ENCODE measurements around the gene CACNA1C.

The CACNA1C gene

DNA sequence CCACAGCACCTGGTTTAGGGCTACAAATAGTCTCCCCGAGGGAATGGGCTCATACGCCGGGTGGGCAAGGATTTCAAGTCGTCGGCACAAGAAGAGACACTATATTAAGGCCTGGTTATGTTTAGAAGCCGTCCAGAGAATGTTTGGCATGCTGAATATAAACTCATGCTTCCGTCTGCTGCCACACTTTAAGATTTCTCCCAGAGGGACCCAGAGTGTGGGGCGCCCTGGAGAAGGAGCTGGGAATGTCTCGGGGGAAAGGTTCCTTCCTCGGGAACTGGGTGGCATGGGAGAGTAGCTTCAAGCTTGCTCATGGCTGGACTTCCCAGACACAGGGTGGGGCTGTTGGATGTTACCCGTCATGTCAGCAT, 295.7 kb downstream of the CACNA1C start:
- peak overlapping the region; percentile 17 to 97 (median 74); a peak in 21 of 22 replicates for H3K4me2 ChIP-seq
- peak overlapping the region in 4 of 11 experiments; percentile 4 to 24 (median 18); a peak in 4 of 22 replicates for H3K27ac ChIP-seq
- H3K9me3 ChIP-seq (replicated peaks in 1 of 11) = no peaks in the 10 kb centered on the region
- peaks cover 24 to 88% (median 70%) of the 10 kb centered on the region in 10 experiments for H3K4me1 ChIP-seq
- peak overlapping the region in 2 of 11 experiments; percentile 11 to 23; a peak in 1 of 22 replicates for H3K9ac ChIP-seq
- H3K4me3 ChIP-seq = no peak overlapping the region
- H4K20me1 ChIP-seq = no peaks in the 10 kb centered on the region
- no peaks in the 10 kb centered on the region for H3K27me3 ChIP-seq
- no peak for TF ChIP-seq Cebpa-rat (IDR thresholded peaks at IDR 0.05)
- H3K36me3 ChIP-seq = no peaks in the 10 kb centered on the region

DNA sequence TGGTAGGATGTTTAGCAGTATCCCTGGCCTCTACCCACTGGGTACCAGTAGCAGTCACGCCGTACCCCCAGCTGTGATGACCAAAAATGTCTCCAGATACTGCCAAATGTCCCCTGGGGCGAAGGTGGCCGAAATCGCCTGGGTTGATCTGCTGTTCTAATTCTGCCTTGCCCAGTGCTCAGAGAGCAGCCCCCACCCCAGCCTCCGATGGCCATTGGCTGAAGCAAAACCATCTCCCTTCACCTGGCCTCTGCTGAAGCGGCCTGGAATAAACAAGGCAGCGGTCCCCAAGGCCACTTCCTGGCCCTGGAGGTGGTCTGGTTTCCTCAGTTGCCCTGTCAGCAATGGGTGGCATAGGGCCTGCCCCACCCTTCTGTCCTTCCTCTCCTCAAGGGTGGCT, 298.4 kb downstream of the CACNA1C start:
- TF ChIP-seq Cebpa-rat (IDR thresholded peaks at IDR 0.05) = no peak
- Histone ChIP-seq H3K4me1 (peaks cover 37 to 97% (median 89%) of the 10 kb centered on the region in 10 experiments), H3K9ac (peak overlapping the region in 3 of 11 experiments; percentile 3 to 22 (median 21); a peak in 3 of 22 replicates), H3K4me2 (peak overlapping the region; percentile 25 to 97 (median 86); a peak in 21 of 22 replicates), H3K27me3 (peaks cover 0 to 11% (median 0%) of the 10 kb centered on the region in 11 experiments; a peak in 4 of 22 replicates), H3K9me3 (replicated peaks in 1 of 11) (no peaks in the 10 kb centered on the region), H4K20me1 (no peaks in the 10 kb centered on the region), H3K27ac (peak overlapping the region in 4 of 11 experiments; percentile 53 to 63 (median 60); a peak in 9 of 22 replicates), H3K36me3 (no peaks in the 10 kb centered on the region), H3K4me3 (peak overlapping the region in 2 of 10 experiments; percentile 25 to 30; a peak in 3 of 20 replicates)

DNA sequence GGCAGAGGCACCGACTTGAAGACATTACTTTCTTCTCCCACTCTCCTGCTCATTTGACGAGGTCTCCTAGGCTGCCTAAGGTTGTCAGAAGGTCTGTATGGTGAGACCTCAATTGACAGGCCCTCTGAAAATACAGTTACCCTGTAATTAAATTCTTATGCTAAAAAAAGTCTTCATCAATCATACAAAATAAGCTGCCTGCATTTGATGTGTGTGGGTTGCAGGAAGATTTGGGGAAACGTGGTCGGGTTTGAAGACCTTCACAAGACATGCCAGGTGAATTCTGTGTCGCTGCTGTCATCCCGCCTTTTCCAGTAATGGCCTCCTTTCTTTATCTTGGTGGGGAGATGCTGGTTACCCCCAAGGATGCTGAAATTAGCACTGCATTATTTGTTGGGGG, 299.4 kb downstream of the CACNA1C start:
- TF ChIP-seq Cebpa-rat (IDR thresholded peaks at IDR 0.05) = no peak
- Histone ChIP-seq H3K4me2 (peak overlapping the region; percentile 25 to 97 (median 86); a peak in 18 of 22 replicates), H3K27ac (peak overlapping the region in 4 of 11 experiments; percentile 37 to 63 (median 60); a peak in 4 of 22 replicates), H3K27me3 (peaks cover 0 to 11% (median 0%) of the 10 kb centered on the region in 11 experiments; a peak in 4 of 22 replicates), H3K36me3 (no peaks in the 10 kb centered on the region), H4K20me1 (no peaks in the 10 kb centered on the region), H3K9me3 (replicated peaks in 1 of 11) (no peaks in the 10 kb centered on the region), H3K4me1 (peaks cover 37 to 100% (median 95%) of the 10 kb centered on the region in 10 experiments), H3K9ac (no peak overlapping the region), H3K4me3 (no peak overlapping the region)

DNA sequence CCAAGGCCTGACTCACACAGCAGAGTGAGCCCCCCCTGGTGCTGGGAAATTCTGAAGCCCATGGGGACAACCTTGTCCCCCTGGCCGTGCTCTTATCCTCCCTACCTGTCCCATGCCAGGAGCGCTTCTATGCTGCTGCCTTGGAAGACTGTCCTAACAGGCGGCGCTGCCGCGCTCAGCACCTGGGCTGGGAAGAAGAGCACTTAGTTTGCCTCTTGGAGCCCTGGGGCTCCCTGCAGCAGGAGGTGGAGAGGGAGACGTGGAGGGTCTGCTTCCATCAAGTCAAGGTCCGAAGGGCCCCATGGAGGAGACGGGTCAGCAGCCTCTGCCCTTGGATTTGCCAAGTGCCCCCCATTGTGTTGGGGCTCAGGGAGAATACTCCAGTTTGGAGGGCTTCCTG, 300.5 kb downstream of the CACNA1C start:
- TF ChIP-seq Cebpa-rat (IDR thresholded peaks at IDR 0.05) = no peak
- no peaks in the 10 kb centered on the region for H3K9me3 ChIP-seq (replicated peaks in 1 of 11)
- H3K27me3 ChIP-seq = peaks cover 0 to 11% (median 0%) of the 10 kb centered on the region in 11 experiments; a peak in 4 of 22 replicates

DNA sequence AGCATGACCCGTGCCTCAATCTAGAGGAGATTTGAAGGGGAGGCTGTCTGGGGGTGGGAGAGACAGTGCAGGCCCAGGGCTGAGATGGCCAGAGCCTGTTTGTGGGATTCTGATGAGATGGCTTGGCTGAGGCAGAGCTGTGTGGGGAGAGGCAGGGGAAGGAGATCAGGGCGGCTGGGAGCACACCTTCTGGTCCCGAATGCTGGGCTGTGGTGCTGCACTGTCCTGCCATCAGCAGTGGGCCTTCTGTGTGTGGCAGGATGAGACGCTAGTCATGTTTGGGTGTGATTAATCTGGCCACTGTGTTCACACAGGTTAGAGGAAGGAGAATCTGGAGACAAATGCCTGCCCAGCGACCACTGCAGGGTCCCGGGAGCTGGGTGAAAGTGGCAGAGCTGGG, 300.9 kb downstream of the CACNA1C start:
- H3K4me2 ChIP-seq = peak overlapping the region; percentile 8 to 97 (median 86); a peak in 21 of 22 replicates
- H3K4me3 ChIP-seq = 0 out of 20 replicates have a peak overlapping the region, but pooled peaks of 1 of the 10 experiments have one; percentile 18
- peaks cover 44 to 100% (median 95%) of the 10 kb centered on the region in 10 experiments for H3K4me1 ChIP-seq
- H3K27me3 ChIP-seq = peaks cover 0 to 11% (median 0%) of the 10 kb centered on the region in 11 experiments; a peak in 4 of 22 replicates
- no peaks in the 10 kb centered on the region for H3K36me3 ChIP-seq
- peak overlapping the region in 3 of 11 experiments; percentile 20 to 53 (median 38); a peak in 5 of 22 replicates for H3K9ac ChIP-seq
- no peaks in the 10 kb centered on the region for H4K20me1 ChIP-seq
- no peak for TF ChIP-seq Cebpa-rat (IDR thresholded peaks at IDR 0.05)
- H3K27ac ChIP-seq = 0 out of 22 replicates have a peak overlapping the region, but pooled peaks of 2 of the 11 experiments have one; percentile 13 to 24
- no peaks in the 10 kb centered on the region for H3K9me3 ChIP-seq (replicated peaks in 1 of 11)

More for the DNA sequence above, 300.5 kb downstream of the CACNA1C start:
- peaks cover 44 to 100% (median 95%) of the 10 kb centered on the region in 10 experiments for H3K4me1 ChIP-seq
- H3K27ac ChIP-seq = 0 out of 22 replicates have a peak overlapping the region, but pooled peaks of 2 of the 11 experiments have one; percentile 13 to 24
- H3K4me2 ChIP-seq = peak overlapping the region; percentile 8 to 97 (median 86); a peak in 21 of 22 replicates
- no peaks in the 10 kb centered on the region for H4K20me1 ChIP-seq
- peak overlapping the region in 2 of 11 experiments; percentile 20 to 53; a peak in 2 of 22 replicates for H3K9ac ChIP-seq
- 0 out of 20 replicates have a peak overlapping the region, but pooled peaks of 1 of the 10 experiments have one; percentile 18 for H3K4me3 ChIP-seq
- no peaks in the 10 kb centered on the region for H3K36me3 ChIP-seq

DNA sequence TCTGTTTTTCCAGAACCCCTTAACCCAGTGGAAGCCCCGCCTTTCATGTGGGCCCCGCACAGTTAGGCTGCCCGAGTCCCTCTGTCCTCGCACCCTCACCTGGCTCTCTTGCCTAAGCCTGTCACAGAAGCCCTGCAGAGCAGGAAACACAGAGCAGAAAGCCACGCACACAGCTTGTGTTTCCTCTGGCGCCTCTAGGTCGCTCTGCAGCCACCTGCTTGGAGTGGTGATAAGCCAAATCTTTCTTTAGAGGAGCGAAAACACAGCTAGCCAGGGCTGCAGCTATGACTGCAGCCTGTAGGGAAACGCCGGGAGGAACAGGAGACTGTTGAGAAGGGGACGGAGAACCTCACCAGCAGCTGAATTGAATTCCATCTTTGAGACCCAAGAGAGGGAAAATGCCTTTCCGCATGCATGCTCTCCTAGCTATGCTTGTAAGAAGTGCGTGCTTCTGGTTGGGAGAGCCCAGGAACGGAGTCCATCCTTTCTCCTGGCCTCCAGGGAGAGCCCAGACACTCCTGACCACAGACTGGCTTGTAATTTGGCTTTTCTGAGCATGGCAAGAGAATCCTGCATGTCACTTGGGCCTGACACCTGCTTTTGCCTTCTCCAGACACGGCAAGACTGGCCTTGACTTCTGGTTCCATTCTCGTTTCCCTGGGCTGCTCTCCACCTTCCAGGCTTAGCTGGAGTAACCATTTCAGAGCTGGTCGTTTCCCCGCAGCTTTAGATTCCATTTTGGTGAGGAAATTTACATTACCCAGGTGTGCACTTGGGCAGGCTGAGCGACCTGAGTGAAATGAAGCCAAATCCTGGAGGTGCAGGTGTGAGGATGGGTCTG, 301.6 kb downstream of the CACNA1C start:
- Histone ChIP-seq H4K20me1 (no peaks in the 10 kb centered on the region), H3K27ac (0 out of 22 replicates have a peak overlapping the region, but pooled peaks of 2 of the 11 experiments have one; percentile 13 to 24), H3K4me2 (peak overlapping the region; percentile 8 to 97 (median 86); a peak in 21 of 22 replicates), H3K4me3 (no peak overlapping the region), H3K9ac (peak overlapping the region in 3 of 11 experiments; percentile 20 to 53 (median 38); a peak in 4 of 22 replicates), H3K36me3 (no peaks in the 10 kb centered on the region), H3K27me3 (peaks cover 0 to 11% (median 0%) of the 10 kb centered on the region in 11 experiments; a peak in 4 of 22 replicates), H3K9me3 (replicated peaks in 1 of 11) (no peaks in the 10 kb centered on the region), H3K4me1 (peaks cover 50 to 100% (median 95%) of the 10 kb centered on the region in 10 experiments)
- TF ChIP-seq Cebpa-rat (IDR thresholded peaks at IDR 0.05) = no peak

DNA sequence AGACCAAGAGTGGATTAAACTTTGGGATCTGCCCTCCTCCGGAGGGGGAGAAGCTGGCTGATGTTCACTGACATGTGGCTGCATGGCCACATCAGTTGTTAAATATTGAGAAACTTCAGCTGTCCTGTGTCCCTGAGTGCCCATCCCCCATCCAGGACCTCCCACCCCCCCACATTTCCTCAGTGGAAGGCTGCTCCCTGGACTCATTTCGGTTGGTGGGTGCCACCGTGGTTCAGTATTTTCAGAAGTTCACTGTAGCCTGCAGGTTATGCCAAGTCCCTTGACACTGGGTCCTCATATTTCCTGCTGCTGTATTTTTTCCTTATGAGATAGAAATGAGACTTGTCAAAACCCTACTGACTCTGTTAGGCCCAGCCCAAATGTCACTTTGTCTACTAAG, 302.4 kb downstream of the CACNA1C start:
- no peaks in the 10 kb centered on the region for H3K9me3 ChIP-seq (replicated peaks in 1 of 11)
- H3K4me2 ChIP-seq = peak overlapping the region in 9 of 11 experiments; percentile 66 to 97 (median 91); a peak in 18 of 22 replicates
- H4K20me1 ChIP-seq = no peaks in the 10 kb centered on the region
- TF ChIP-seq Cebpa-rat (IDR thresholded peaks at IDR 0.05) = no peak
- no peak overlapping the region for H3K9ac ChIP-seq
- no peaks in the 10 kb centered on the region for H3K36me3 ChIP-seq
- no peak overlapping the region for H3K27ac ChIP-seq
- H3K27me3 ChIP-seq = peaks cover 0 to 11% (median 0%) of the 10 kb centered on the region in 11 experiments; a peak in 4 of 22 replicates
- H3K4me1 ChIP-seq = peaks cover 54 to 96% (median 91%) of the 10 kb centered on the region in 10 experiments
- H3K4me3 ChIP-seq = no peak overlapping the region

DNA sequence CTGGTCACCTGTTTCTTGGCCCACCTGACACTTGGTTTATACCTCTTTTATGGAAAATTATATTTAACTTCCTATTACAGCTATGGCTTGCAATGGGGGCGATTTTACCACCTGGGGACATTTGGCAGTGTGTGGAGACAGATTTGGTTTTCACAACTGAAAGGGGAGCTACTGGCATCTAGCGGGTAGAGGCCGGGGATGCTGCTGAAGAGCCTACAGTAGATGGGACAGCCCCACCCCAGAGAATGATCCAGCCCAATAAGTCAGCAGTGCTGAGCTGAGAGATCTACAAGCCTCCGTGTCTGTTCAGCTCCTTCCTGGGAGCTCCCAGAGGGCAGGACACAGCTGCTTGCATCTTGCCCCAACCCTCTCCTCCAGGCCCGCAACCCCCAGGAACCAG, 302.8 kb downstream of the CACNA1C start:
- TF ChIP-seq Cebpa-rat (IDR thresholded peaks at IDR 0.05) = no peak

More for the DNA sequence above, 302.8 kb downstream of the CACNA1C start:
- Histone ChIP-seq H3K27ac (no peak overlapping the region), H4K20me1 (no peaks in the 10 kb centered on the region), H3K9me3 (replicated peaks in 1 of 11) (no peaks in the 10 kb centered on the region), H3K4me3 (no peak overlapping the region), H3K36me3 (no peaks in the 10 kb centered on the region), H3K4me2 (peak overlapping the region in 9 of 11 experiments; percentile 66 to 97 (median 91); a peak in 16 of 22 replicates), H3K27me3 (peaks cover 0 to 11% (median 0%) of the 10 kb centered on the region in 11 experiments; a peak in 4 of 22 replicates), H3K9ac (no peak overlapping the region), H3K4me1 (peaks cover 54 to 96% (median 88%) of the 10 kb centered on the region in 10 experiments)
